Ovary (tissue), 9 donors: ENCODE measurements around the gene ACE. TPM values are rescaled to one million over a fixed set of nuclear protein-coding genes. Genes with fewer than 3 reads are reported as not detected.

Source experiments
- DNase-seq, 5 donors: peaks; one replicate each; pipeline ENCODE4 v3.0.0-alpha.2; 2019 to 2020
- H3K27ac ChIP-seq, 2 donors: fragments of 200-600 bp; one replicate each; pipeline versions ENCODE4 v1.5.1 to v1.8.0; 2019 to 2022
- H3K27me3 ChIP-seq: fragments of 200-600 bp; one replicate; pipeline ENCODE4 v1.8.0; 2022
- H3K36me3 ChIP-seq: fragments of 200-600 bp; sonication (generic); one replicate; pipeline ENCODE4 v1.5.1; 2019
- H3K4me1 ChIP-seq: one replicate; pipeline ENCODE4 v1.8.1; 2013; ENCODE audit warnings: mild to moderate bottlenecking, moderate library complexity; ENCODE audit not compliant: insufficient read depth
- H3K4me3 ChIP-seq: fragments of 200-600 bp; sonication (generic); one replicate; pipeline ENCODE4 v1.5.1; 2017
- H3K9me3 ChIP-seq, 2 donors: fragments of 200-600 bp in 1 of 2; sonication (generic) in 1 of 2; one replicate each; pipeline versions ENCODE4 v1.5.1 to v1.8.1; 2013 to 2019; ENCODE audit warnings: mild to moderate bottlenecking in 1 of 2, moderate library complexity in 1 of 2
- CTCF ChIP-seq, 3 donors: fragments of 450-650 bp in 2 of 3; fragments of 200-600 bp in 1 of 3; IDR thresholded peaks; one replicate each; pipeline versions ENCODE4 v1.5.1 to v1.8.0; 2016 to 2022; ENCODE audit warnings: antibody characterized with exemption in 3 of 3, mild to moderate bottlenecking in 1 of 3
- EP300 ChIP-seq: sonication (generic); formaldehyde crosslinking; IDR thresholded peaks from one replicate; pipeline ENCODE4 v1.6.1; 2017; ENCODE audit warnings: antibody characterized with exemption
- POLR2A ChIP-seq: fragments of 450-650 bp; IDR thresholded peaks from one replicate; pipeline ENCODE4 v1.6.1; 2017; ENCODE audit warnings: antibody characterized with exemption, mild to moderate bottlenecking, moderate library complexity
- WGBS, 3 donors: extraction: QIAGEN DNeasy Blood & Tissue Kit in 1 of 3; methylation state at CpG; one replicate each; pipeline versions ENCODE4 v1.1.5 to v1.1.7; 2013 to 2017; 5-methylcytosine and 5-hydroxymethylcytosine counted together
- intact Hi-C, 4 donors: fragments of 100-400 bp; cut with DNase I; formaldehyde crosslinking; loops; one replicate each; pipeline versions ENCODE4 v1.11.0 to v1.15.1; 2022 to 2023
- polyA plus RNA-seq, 2 donors: library from polyadenylated mRNA; stranded (reverse); fragments of 200-250 nt in 1 of 2; fragments of 350-450 nt in 1 of 2; fragmentation: Illumina TruSeq in 1 of 2; extraction: RNeasy Lipid Tissue Mini Kit (QIAGEN cat#74804) in 1 of 2; gene quantifications; one replicate each; pipeline ENCODE4 v1.2.3, GENCODE V29; 2013 to 2014
- total RNA-seq, 7 donors: library from RNA; depleted of rRNA in 2 of 7; stranded (reverse); fragments of >200 nt in 2 of 7; fragmentation: NEBNext Ultra II Directional in 3 of 7; extraction: Animal tissue kit (Norgen Biotek cat#: 25700) in 3 of 7; gene quantifications; one replicate each; pipeline versions ENCODE4 v1.1.0 to v1.2.4, GENCODE V29; 2016 to 2023
- donor health status: DM: no; HTN: no; CAD: no; lungs with moderate emphysema.
- donor health status: DM: no; HTN: no; CAD: no.
- donor health status: Bipolar disorder and iron deficiency.
- donor health status: DM: yes; HTN: yes; CAD: no.
- donor health status: DM: no; HTN: no; CAD: no.
- donor health status: DM: yes; HTN: yes; CAD: no.

Gene ACE
- total and polyA plus RNA-seq, 9 donors: 2.9 to 8.1 (median 5.1) TPM

GRCh38 chr17:63431939-63432804 is 44.7 kb upstream of the ACE start:
- TF ChIP-seq POLR2A: no peak
- no peak for TF ChIP-seq EP300
- no peak for TF ChIP-seq CTCF (IDR thresholded peaks at IDR 0.05)
- Histone ChIP-seq H3K9me3 (no peaks in the 10 kb centered on the region), H3K4me1 (peaks cover 1% of the 10 kb centered on the region), H3K4me3 (no peak overlapping the region), H3K27ac (no peak overlapping the region), H3K27me3 (no peaks in the 10 kb centered on the region), H3K36me3 (no peaks in the 10 kb centered on the region)
- intact Hi-C loops: loop anchor here in 1 of 4 donors (5.0 kb wide), 1 partner anchor 185 kb away; no protein-coding TSS in a partner anchor
- DNase-seq: peak in 1 of 5 donors; percentile 22
- WGBS, 3 donors: 75 to 79% (median 77%) methylated on average over 16 of the region's 16 CpGs

- Histone ChIP-seq H3K9me3 (no peaks in the 10 kb centered on the region), H3K27ac (peak overlapping the region; percentile 52 to 63), H3K36me3 (no peaks in the 10 kb centered on the region), H3K4me1 (peaks cover 7% of the 10 kb centered on the region), H3K27me3 (no peaks in the 10 kb centered on the region), H3K4me3 (no peak overlapping the region)
- TF ChIP-seq POLR2A: no peak
- no peak for TF ChIP-seq EP300
- no peak for TF ChIP-seq CTCF (IDR thresholded peaks at IDR 0.05)
- peak; percentile 64 to 81 (median 78) for DNase-seq
- 29 to 35% (median 35%) methylated on average over 23 to 32 of the region's 32 CpGs for WGBS, 3 donors
- intact Hi-C loops: loop anchor here in 1 of 4 donors (5.0 kb wide), 1 partner anchor 183 kb away; no protein-coding TSS in a partner anchor
These were observed 42.9 kb upstream of the ACE start for GRCh38 chr17:63433746-63434591.

GRCh38 chr17:63434951-63435571 is 41.8 kb upstream of the ACE start:
- WGBS, 3 donors: 68 to 81% (median 81%) methylated on average over 23 to 25 of the region's 25 CpGs
- no peaks in the 10 kb centered on the region for H3K36me3 ChIP-seq
- H3K27me3 ChIP-seq: no peaks in the 10 kb centered on the region
- peaks cover 7% of the 10 kb centered on the region for H3K4me1 ChIP-seq
- intact Hi-C loops: loop anchor here in 2 of 4 donors (5.0 kb wide), 2 partner anchors 42 to 182 kb away; partner anchors contain the start of gene ACE (in 1 of the 2)
- no peak overlapping the region for H3K4me3 ChIP-seq
- H3K9me3 ChIP-seq: no peaks in the 10 kb centered on the region
- no peak overlapping the region for H3K27ac ChIP-seq
- DNase-seq: peak in 1 of 5 donors; percentile 42
- TF ChIP-seq EP300 (no peak), POLR2A (no peak), CTCF (IDR thresholded peaks at IDR 0.05) (no peak)
